ENCODE results near the gene RPL5. TPM values are rescaled to one million over a fixed set of nuclear protein-coding genes. Genes with fewer than 3 reads are reported as not detected.

The RPL5 gene
- 935 and 1,772 TPM in 2 replicates for total RNA-seq (ENCODE audit: low replicate concordance)

DNA sequence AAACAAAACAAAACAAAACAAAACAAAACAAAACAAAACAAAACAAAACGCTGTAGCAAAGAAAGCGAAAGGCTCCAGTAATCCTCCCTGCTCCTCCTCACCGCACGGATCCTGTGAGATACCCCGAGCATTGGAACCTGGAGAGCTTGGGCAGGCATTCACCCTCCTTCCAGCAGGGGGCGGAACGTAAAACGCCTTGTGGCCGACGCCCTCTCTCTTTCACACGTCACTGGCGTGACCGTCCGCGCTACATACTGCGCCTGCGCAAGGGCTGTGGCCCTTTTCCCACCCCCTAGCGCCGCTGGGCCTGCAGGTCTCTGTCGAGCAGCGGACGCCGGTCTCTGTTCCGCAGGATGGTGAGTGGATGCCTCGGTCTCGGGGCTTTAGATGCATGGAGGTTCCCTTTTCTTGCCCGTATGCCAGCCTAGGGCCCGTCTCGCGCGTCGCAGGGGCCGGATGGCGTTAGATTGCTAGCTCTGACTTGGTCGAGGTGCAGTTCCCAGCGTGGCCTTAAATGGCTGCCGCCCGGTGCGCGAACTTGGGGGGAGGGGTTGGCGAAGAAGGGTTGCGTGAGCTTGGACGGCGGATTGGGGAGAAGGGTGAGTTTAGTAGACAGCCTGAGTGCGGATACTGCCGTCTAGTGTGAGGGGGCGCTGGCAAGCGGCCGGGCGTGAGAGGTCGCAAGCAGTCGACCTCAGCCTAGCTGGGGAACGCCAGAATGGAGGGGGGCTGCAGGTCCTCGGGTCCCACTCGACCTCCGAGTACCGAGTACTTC is at the start of gene RPL5:
Gene RPL5, plus strand, starts transcription at position 279 of the 775 bp plus-strand sequence. Its CDS starts 75 bp downstream, at position 354.
- TF ChIP-seq, protein P1, sequence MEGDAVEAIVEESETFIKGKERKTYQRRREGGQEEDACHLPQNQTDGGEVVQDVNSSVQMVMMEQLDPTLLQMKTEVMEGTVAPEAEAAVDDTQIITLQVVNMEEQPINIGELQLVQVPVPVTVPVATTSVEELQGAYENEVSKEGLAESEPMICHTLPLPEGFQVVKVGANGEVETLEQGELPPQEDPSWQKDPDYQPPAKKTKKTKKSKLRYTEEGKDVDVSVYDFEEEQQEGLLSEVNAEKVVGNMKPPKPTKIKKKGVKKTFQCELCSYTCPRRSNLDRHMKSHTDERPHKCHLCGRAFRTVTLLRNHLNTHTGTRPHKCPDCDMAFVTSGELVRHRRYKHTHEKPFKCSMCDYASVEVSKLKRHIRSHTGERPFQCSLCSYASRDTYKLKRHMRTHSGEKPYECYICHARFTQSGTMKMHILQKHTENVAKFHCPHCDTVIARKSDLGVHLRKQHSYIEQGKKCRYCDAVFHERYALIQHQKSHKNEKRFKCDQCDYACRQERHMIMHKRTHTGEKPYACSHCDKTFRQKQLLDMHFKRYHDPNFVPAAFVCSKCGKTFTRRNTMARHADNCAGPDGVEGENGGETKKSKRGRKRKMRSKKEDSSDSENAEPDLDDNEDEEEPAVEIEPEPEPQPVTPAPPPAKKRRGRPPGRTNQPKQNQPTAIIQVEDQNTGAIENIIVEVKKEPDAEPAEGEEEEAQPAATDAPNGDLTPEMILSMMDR (IDR thresholded peaks at IDR 0.05; ENCODE audit: insufficient read depth, low read length), result peak; percentile 98
- peak within 1 kb of the TSS; percentile 98 for H3K4me3 ChIP-seq (ENCODE audit: low read depth, low read length)
- peak; percentile 98 for DNase-seq (ENCODE audit: low read depth)

DNA sequence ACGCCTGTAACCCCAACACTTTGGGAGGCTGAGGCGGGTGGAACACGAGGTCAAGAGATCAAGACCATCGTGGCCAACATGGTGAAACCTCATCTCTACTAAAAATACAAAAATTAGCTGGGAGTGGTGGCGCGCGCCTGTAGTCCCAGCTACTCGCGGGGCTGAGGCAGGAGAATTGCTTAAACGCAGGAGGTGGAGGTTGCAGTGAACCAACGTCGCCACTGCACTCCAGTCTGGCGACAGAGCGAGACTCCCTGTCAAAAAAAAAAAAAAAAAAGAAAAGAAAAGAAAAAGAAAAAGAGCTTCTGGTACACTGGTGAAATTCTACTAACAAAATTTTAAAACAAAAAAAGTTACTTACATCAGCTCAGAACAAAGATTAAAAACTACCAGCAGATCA is 48.3 kb upstream of the RPL5 start:
- peak; percentile 44 for DNase-seq (ENCODE audit: low read depth)
- H3K4me3 ChIP-seq (ENCODE audit: low read depth, low read length), result peak overlapping the region; percentile 94
- TF ChIP-seq, protein P1 (IDR thresholded peaks at IDR 0.05; ENCODE audit: insufficient read depth, low read length), result peak; percentile 20

DNA sequence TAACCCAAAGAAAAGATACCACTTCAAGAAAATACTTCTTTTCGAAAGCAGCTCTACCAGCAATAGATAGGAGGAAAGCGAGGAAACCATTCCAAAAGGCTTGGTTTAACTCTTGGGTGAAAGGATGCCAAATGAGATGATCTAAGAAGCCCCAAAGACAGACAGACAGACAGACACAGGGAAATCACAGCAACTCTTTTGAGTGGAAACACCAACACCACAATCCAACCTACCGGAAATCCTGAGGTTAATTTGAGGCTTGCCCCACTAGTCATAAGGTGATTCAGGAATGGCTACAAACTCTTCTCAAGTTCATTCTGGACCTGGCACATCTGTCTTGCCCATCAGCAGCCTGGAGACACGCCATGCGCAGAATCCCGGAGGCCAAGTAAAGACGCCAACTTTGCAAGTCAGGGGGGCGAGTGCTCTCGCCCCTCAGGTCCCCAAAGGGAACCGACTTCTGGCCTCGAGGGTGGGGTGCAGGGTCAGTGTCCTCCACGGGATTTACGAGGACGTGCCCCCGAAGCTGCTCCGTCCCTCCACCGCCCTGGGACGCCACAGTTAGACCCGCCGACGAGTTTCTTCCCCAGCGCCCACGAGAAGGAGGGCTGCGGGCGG is 47.7 kb upstream of the RPL5 start:
- TF ChIP-seq, protein P1 (IDR thresholded peaks at IDR 0.05; ENCODE audit: insufficient read depth, low read length), result no peak
- DNase-seq (ENCODE audit: low read depth), result peak; percentile 60
- peak overlapping the region; percentile 94 for H3K4me3 ChIP-seq (ENCODE audit: low read depth, low read length)

DNA sequence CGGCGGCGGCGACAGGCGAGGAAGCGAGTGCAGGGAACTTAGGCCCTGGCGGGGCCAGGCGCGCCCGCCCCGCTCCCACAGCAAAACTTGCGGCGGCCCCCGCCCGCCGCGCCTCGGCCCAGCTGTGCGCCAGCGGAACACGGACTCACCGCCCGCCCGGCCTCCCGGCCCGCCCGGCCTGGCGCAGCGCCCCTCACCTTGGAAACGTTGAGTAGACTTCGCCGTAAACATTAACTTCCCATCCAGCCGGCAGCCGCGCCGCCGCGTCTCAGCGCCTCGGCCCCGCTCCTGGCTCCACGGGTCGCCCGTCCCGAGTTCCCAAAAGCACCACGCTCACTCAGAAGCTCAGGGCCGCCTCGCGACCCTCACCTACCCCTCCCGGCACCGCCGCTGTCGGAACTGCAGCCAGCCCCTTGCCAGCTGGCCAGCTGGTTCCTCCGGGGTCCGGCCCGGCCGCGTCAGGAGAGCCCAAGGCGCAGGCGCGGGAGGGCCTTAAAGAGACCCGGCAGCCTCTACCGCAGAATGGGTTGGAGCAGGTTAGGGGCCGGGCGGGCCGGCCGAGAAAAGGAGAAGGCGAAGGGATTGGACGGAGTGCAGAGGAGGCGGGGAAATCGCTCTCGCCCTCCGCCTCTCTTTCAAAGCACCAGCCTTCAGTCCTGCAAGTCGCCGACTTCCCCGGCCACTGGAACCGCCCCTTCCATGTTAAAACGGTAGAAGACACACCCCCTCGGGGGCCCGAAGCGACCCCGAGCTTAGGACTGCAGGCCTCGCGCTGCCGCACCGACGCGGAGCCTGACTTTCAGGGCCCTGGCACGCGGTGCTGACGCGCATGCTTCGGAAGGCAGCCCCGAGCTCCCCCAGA is 47.0 kb upstream of the RPL5 start, which contains the start of gene EVI5:
Gene EVI5, minus strand, starts transcription at position 470 of the 862 bp plus-strand sequence. CDS start 48,562 bp downstream, outside the sequence.
- DNase-seq (ENCODE audit: low read depth), result peak; percentile 95
- TF ChIP-seq, protein P1 (IDR thresholded peaks at IDR 0.05; ENCODE audit: insufficient read depth, low read length), result peak; percentile 40
- H3K4me3 ChIP-seq (ENCODE audit: low read depth, low read length), result peak within 1 kb of the TSS; percentile 94

DNA sequence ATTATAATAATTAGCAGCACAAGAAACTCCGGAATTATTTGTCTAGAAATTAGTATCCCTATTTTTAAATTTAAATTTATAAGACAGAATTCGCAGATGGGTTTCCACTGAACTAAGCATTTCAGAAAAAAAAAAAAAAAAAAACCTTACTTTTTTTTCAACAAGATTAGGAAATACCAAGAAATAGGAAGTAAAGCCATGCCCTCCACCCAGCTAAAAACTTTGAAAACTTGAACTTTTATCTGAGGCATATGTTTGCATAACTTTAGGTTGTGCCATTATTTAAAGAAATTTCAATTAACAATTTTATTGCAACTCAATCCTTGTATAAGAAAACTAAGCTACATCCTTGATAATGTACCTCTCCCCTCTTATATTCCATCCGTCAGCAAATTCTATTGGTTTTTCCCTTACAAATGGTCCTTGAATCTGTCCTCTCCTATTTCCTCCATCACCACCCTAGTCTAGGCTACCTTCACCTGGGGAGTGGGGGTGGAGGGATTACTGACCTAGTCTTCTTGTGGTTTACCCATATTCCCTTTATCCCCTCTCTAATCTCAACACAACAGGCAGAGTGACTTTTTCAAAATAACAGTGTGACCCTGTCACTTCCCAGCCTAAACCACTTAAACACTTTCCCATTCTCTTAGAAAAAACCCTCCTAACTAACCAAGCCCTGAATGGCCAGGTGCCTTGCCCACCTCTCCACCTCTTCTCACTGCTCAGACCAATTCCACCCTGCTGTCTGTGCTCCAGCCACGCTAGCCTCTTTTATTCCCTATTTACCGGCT is 45.5 kb upstream of the RPL5 start:
- H3K4me3 ChIP-seq (ENCODE audit: low read depth, low read length), result no peak overlapping the region
- TF ChIP-seq, protein P1 (IDR thresholded peaks at IDR 0.05; ENCODE audit: insufficient read depth, low read length), result no peak
- no peak for DNase-seq (ENCODE audit: low read depth)

DNA sequence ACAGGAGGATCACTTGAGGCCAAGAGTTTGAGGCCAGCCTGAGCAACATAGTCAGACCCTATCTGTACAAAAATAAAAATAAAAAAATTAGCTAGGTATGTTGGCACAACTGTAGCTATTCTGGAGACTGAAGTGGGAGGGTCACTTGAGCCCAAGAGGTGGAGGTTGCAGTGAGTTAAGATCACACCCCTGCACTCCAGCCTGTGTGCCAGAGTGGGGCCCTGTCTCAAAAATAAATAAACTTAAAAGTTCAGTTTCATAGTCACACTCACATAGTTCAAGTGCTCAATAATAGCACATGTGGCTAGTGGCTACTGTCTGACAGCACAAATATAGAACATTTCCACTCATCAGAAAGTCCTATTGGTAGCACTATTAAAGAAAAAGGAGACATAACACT is 41.8 kb upstream of the RPL5 start:
- no peak for DNase-seq (ENCODE audit: low read depth)
- TF ChIP-seq, protein P1 (IDR thresholded peaks at IDR 0.05; ENCODE audit: insufficient read depth, low read length), result no peak
- no peak overlapping the region for H3K4me3 ChIP-seq (ENCODE audit: low read depth, low read length)
